Stimulated activated CD8-positive, alpha-beta memory T cell treated with anti-CD3 and anti-CD28 coated beads, Interleukin-4, amount 100 ng/mL, for 24 hours (primary cell): ENCODE results near the gene BMP7.

Experiments used
- DNase-seq: peaks from one replicate; pipeline ENCODE4 v3.0.0-alpha.2; 2020; ENCODE audit warnings: low read depth

BMP7 gene

DNA sequence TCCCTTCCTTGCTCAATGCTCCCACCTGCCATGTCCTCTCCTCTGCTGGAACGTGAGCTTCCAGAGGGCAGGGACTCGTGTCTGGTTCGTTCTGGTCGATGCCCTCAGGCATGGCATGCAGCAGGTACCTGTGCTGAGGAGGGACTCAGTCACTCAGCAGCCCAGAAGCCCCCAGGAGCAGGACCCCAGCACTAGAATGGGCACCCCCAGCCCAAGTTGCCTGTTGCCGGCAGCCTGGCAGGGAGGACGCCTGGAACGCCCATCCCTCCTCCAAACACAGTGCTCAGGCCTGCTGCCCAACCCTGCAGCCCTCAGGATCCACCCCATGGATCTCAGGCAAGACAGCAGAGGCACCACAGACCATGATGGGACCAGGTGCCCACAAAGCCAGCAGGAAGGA, 40.6 kb downstream of the BMP7 start:
- no peak for DNase-seq

DNA sequence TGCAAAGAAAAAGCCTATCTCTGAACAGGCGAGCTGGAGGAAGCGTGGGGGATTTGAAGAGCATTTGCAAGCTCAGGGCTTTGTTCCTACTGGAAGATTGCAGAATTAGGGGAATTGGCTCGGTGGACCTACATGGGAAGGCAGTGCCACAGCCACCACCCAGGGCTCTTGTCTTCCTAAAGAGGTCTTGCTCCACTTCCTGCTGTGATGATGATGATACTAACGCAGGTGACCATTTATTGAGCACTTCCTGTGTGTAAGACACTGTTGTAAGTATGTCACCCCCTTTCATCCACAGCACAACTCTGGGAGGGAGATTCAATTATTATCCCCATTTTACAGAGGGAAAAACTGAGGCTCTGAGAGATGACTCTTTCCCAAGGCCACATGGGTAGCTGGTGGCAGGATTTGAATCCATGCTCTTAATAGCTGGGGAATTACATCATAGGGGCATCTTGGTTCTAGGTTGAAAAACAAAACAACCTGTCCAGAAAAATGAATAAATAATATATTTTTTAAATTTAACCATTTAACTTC, 41.2 kb downstream of the BMP7 start:
- DNase-seq: no peak

DNA sequence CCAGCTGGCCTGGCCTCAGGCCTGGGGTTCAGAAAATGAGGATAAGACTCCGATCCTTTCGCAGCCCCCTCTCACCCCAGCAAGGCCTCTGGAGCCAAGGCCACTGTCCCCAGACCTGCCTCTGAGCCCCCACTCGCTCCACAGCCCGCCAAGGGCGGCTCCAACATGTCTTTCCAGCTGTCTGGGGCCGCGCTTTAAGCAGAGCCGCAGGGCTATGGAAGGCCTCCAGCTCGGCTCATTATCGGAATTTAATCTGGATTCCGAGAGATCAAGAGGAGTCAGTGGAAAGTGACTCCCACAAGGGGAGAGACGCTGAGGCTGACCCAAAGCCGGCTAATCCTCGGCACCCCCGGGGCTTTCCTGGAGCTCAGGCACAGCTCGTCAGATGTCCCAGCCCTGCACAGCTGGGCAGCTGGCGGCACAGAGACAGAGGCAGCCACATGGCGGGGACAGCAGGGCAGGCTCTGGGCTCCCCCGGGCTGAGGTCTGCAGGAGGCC, 41.8 kb downstream of the BMP7 start:
- DNase-seq: no peak

DNA sequence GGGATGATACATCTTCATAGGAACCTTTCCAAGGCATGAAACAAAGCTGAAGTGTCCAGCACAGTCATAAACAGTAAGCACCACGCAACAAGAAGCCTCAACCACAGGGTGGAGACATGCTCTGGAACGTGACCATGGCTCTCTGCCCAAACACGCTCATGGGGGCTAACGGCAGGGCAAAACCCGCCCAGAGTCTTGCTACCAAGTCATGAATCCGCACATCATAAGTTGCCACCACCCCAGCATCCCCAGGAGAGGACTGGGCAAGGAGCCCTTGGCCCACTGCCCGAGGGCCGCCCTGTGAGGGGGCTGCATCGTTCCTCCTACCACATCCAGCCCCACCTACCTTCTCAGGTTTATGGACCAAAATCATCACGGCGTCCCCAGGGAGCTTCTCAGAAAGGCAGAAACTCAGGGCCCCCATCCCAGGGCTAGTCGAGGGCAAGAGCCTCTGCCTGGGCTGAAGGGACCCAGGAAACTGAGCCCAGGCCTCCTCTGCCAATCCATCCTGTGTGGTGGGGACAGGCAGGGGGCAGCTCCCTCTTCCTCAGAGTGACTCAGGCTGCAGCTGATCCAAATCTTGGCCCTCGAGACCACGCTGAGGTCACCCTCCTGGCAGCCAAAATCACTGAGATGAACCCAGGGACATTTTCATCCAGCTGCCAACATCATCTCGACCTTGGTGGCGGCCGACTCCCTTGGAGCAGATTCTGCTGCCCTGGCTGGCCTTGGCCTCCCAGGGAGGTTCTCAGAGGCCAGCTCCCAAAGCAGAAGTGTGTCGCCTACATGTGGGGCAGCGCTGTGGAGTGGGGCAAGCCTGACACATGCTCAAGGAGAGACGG, 42.6 kb downstream of the BMP7 start:
- DNase-seq: no peak

DNA sequence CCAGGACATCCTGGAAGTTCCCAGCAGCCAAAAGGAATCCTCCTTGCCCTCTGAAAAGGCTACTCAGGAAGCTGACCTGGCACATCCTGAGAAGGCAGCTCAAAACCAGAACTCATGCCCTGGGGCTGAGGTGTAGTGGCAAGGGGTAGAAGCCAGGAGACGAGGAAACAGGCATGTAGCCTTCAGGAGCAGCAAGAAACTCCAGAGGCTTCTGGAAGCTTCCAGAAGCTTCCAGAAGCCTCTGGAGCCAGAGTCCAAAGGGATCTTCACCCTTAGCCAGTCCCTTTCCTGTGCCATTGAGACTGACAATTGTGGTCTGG, 43.9 kb downstream of the BMP7 start:
- no peak for DNase-seq

DNA sequence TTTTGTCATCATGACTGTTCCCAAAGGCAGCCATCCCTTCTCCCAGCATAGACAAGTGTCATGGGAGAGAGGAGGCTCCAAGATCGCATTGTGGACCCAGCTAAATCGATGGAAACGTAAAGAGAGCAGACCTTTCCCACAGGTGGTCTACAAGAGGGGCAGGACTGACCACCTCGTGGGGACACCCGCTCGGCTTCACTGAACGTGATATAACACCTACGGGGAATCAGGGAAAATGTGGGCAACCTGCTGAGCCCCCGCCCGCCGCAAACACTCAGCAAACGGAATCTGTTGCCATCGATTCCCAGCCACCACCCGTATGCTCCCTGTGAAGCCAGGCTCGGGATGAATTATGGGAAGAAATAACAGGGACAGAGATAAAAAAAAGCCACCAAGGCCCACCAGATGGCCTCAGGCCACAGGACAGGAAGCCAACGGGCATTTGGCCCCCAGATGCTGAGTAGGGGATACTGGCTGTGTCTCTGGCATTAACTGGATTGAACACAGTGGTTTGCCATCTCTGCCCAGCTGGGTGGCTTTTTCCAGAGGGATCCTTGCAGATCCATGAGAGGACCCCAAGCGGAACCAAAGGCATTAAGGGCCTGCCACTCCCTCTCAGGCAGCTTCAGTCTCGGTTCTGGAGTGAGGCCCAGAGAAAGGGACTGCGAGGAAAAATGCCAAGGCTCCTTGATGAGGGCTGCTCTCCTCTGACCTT, 44.4 kb downstream of the BMP7 start:
- no peak for DNase-seq

DNA sequence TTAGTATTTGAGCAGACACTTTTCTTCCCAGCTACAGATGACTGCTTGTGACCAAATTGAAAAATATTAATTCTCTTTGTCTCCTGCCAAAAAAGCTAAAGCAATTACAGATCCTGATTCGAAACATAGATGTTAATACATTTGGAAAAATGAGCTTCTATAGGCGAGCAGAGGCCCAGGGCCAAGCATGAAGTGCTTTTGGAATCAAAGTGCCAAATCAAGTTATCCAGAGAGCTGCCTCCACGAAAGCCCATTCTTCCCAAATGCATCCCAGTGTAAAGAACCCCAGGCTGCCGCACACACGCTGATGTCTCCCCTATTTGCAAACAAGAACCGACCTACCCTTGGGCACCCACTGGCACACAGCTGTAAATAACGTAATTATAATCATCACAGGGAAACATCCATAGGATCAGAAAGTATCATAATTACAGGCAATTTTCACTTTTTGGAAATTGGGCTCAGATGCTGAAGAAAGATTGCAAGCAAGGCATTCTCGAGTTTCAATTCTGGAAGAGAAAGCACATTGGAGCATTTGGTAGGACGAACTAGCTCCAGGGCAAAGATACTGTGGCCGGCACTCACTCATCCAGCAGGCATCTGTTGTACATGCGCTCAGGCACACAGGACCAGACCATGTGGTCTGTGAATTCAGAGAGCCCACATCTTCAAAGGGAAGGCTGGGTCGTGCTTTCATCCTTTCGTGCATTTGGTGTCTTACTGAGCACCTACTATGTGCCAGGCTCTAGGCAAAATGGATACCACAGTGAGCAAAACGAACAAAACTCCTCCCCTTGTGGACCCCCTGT, 45.9 kb downstream of the BMP7 start:
- DNase-seq: no peak

DNA sequence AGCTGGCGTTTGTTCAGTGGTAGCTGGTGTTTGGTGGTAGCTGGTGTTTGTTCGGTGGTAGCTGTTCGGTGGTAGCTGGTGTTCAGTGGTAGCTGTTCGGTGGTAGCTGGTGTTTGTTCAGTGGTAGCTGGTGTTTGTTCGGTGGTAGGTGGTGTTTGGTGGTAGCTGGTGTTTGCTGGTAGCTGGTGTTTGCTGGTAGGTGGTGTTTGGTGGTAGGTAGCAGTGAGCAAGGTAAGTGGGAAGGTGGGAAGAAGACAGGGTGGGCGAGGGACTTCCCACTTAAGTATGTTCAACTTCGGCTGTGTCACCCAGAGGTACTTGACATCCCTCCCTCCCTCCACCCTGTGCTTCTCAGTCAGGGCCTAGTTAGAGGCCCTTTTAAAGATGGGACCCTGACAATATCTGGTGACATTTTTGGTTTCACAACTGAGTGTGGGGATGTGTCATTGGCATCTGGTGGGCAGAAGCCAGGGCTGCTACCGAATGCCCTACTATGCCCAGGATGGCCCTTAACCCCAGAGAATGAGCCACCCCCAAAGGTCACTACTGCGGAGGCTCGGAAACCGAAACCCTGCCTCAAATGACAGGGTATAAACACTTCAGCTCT, 47.3 kb downstream of the BMP7 start:
- no peak for DNase-seq

DNA sequence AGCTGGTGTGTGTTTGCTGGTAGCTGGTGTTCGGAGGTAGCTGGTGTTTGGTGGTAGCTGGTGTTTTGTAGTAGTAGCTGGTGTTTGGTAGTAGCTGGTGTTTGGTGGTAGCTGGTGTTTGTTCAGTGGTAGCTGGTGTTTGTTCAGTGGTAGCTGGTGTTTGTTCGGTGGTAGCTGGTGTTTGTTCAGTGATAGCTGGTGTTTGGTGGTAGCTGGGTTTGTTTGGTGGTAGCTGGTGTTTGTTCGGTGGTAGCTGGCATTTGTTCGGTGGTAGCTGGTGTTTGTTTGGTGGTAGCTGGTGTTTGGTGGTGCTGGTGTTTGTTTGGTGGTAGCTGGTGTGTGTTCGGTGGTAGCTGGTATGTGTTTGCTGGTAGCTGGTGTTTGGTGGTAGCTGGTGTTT, 48.0 kb downstream of the BMP7 start:
- no peak for DNase-seq

DNA sequence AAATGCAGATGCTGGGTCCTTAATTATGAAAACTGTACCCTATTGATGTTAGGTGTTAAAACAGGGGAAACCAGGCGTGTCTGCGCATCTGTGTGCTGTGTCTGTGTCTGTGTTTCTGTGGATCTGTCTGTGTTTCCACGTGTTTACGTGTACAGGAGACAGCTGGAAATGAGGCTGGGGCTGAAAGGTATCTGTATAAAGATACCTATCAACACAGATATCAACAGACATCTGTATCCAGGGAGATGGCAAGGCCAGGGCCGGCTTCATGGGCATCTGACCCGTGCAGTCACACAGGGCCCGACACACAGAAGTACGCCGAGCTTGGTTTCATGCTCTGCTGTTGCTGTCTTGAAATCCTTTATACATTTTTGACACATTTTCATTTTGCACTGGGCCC, 48.6 kb downstream of the BMP7 start:
- DNase-seq: no peak

DNA sequence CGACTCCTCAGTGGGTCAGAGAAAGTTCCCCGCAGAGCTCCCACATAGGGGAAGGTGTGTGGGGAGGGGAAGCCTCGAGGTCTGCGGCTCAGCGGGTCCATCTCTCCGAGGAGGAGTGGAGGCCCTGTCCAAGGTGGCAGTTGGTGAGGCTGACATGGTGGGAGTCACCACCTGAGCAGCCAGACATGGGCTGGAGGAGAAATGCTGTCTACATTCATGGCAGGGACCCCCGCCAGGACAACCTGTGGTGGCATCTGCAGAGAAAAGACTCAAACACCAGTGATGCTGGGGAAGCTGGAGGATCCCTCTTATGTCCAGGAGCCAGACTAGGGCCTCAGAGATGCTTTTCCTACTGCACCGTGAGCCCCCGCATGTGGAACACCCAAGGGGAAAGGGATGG, 49.8 kb downstream of the BMP7 start:
- DNase-seq: no peak

DNA sequence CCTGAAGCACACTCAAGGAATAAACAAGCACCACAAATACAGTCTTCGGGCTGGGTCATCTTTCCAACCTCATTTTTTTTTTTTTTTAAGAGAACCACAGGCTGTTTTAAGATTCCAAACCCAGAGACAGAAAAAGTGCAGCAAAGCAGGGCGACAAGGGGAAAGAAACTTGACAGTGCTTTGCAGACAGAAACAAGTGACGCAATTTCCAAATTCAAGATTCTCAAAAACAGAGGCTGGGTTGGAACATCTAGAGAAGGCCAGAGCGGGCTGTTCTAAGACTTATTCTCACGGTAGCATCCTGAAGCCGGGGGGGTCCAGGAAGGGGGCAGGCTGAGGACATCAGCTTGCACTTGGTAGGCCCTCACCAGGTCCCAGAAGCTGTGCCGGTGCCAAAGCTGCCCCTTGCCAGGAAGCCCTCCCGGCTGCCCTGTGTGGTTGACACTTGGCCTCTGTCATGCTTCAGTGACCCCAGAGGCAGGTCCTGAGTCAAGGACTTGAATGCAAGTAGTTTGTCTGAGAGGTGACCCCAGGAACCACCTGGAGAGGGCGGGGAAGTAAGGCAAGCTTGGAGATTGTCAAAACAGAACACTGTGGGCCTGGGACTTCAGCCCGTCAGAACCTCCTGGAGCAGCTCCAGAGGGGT, 50.5 kb downstream of the BMP7 start:
- DNase-seq: no peak

DNA sequence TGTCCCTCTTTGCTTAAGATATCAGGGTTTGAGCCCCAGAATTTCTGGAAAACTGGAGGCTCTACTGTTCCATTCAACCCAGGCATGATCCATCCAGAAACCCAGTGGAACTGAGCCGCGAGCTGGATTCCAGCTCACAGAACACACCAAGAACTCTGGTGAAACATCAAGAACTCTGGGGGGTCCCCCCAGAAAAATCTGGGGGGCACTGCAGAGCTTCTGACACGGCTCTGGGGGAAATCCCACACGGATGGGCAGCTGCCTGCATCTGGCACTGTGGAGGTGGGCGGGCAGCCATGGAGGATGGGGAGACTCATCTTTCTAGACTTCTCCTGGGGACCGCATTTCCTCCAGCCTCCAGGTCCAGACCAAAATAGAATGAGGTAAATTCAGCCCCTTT, 51.0 kb downstream of the BMP7 start:
- DNase-seq: no peak

DNA sequence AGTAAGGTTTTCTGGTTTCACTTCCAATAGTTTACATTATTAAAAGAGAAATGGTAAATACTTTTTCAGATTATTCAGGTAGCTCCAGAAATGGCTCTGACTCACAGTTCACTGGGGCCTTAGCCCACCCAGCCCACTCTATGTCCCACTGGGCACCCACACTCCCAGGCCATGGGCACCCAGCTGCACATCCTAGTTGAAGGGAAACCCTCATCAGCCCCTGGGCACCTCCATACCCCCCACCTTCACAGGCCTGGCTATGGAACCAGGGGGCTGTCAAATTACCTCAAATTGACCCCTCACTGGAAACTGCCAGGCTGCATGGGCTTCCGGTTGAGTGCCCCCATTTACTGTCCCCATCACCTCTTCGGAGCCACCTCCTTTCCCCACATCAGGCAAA, 51.5 kb downstream of the BMP7 start:
- no peak for DNase-seq

DNA sequence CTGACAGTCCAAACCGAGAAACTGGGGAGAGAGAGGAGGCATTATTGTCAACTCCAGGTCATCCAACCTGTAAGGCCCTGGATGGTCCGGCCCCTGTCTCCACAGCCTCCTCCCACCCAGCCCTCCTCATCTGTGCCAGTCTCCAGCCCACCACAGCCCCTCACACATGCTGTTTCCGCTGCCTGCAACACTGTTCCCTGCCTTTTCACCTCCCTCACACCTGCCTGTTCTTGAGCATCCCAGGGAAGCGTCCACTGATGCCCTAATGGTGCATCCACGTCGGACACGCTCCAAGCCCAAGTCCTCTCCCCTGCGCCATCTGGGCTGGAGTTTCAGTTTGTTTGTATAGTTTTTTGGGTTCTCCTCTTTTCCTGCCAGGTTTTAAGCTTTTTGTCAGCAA, 52.0 kb downstream of the BMP7 start:
- DNase-seq: no peak

DNA sequence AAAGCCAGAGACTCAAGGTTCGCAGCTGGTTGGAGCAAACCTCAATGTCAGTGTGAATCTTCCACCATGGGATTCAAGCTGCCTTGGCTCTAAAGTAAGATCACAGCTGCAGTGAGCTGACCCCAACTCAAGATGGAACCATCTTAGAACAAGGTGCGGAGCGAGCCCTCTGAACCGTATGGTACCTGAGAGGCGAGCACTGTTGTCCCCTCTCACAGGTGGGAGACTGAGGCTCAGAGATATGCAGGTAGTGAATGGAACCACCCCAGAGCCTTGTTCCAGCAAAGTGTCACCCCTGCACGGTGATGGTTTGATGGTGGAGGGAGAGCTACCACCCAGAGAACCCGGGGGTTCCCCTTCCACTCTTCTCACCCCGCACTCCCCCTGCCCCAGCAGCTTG, 52.5 kb downstream of the BMP7 start:
- no peak for DNase-seq

DNA sequence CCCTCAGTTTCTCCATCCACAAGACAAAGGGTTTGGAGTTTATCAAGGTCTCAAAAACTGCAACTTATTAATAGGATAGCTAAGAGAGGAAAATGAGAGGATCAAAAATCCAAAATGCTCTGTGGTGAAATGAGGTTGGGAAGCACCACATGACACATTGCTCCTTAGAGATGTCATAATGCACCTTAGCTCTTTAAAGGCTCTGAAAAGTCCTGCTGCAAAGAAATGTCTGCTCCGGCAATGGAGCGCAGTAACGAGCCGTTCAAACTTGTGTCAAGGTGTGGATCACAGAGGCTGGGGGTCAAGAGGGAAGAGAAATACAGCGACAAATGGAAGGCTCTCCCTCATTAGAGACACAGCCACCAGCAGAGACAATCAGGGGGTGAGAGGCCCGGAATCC, 53.1 kb downstream of the BMP7 start:
- no peak for DNase-seq

DNA sequence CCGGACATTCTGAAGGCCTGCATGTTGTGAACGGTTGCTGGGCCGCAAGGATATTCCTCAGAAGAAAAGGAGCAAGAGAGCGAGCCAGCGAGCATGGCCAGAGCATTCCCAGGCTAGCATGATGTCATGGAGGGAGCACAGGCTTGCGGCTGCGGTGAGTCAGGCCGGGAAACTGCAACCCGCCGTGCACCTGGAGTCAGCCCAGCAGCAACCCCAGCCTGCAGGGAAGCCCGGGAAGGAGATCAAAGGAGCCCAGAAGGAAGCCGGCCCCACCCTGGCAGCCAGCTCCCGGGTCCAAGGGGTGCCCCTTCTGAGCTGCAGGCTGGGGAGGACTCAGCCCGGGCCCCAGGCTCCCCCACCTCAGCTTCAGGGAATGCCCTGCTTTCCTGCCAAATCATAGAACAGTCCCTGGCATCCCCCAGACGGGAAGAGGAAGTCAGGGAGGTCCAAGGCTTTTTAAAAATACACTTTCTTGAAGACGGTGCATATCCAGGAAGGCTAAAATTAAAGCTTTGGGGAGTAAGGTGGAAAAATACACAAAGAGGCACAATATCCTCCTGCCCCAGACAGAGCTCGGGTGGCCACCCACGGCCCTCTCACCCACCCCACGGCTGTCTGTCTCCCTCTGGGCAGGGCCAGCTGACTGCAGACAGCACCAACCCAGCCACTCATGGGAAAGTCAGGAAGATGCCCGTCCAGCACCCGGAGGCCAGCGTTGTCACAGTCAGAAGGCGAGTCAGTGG, 53.7 kb downstream of the BMP7 start:
- no peak for DNase-seq

DNA sequence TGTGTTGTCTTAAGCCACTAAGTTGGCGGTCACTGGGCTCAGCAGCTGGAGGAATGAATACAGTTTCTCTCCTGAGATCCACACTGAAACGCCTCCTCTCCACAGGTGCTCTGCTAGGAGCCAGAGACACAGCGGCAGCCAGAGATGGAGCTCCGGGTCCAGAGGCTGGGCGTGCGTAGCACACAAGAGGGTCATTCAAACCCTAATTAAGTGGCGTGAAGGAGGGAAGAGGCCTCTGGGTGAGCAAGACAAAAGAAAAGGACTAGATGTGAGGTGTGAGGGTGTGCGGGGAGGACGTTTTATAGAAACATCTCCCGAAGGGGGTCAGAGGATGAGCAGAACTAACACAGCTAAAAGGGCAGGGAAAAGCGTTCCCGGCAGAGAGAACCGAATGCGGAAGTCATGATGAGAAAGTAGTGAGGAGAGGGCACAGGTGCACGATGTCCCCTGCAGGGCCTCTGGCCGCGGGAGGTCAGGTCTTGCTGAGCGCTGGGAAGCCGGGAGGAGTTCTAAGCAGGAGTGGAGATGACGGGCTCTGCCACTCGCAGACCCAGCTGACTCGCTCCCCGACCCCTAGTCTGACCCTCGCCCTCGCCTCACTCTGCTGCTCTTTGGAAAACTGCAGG, 54.4 kb downstream of the BMP7 start:
- no peak for DNase-seq

DNA sequence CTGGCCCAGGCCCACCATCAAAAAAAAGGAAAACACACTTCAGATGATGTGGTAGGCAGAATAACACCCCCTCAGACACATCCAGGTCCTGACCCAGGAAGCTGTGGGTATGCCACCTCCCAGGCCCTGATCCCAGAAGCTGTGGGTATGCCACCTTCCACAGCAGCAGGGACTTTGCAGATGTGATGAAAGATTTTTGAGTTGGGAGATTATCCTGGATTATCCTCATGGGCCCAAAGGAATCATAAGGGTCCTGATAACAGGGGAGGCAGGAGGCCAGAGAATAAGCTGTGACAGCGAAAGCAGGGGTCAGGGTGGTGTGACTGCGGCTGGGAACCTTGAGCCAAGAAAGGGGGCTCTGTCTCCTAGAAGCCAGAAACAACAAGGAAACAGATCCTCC, 55.0 kb downstream of the BMP7 start:
- no peak for DNase-seq

DNA sequence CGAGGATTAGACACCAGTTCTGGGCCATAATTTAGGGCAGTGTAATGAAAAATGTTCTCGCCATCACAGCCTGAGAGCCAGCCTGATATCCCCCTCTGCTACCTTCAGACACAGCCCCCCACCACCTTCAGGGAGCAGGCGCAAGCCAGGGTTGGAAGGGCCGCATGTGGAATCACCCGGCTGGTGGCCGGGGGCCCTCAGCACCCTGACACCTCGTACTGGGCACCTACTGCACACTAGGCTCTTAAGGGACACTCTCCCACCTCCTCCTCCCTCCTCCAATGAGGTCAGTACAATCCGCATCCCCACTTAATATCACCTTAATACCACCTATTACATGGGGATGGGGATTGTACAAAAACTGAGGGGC, 55.5 kb downstream of the BMP7 start:
- DNase-seq: no peak
